ENCODE results near the gene MAPKAPK2. TPM values are rescaled to one million over a fixed set of nuclear protein-coding genes. Genes with fewer than 3 reads are reported as not detected.

Gene MAPKAPK2
- total RNA-seq, 2 experiments from 2014 or later, result 14.5 to 39.9 TPM

GRCh38 chr1:206685334-206685768 lies 646 bp downstream of the MAPKAPK2 start:
- Histone ChIP-seq H2AFZ (ENCODE audit: low read length) (peak overlapping the region; percentile 67; the same call in 1 of the 2 replicates), H3K4me1 (ENCODE audit: insufficient read depth, low read length, poor library complexity, severe bottlenecking) (peaks cover 60% of the 10 kb centered on the region), H3K27ac (ENCODE audit: low read depth, low read length, poor library complexity, severe bottlenecking) (no peak overlapping the region), H4K20me1 (ENCODE audit: insufficient read depth, low read length) (peaks cover 4% of the 10 kb centered on the region; the same call in 1 of the 2 replicates), H3K4me3 (ENCODE audit: low read depth, low read length, poor library complexity, severe bottlenecking) (peak overlapping the region; percentile 82), H3K79me2 (ENCODE audit: insufficient read depth, low read depth, low read length) (no peaks in the 10 kb centered on the region), H3K4me2 (ENCODE audit: low read length) (peak overlapping the region; percentile 96), H3K9me2 (ENCODE audit: insufficient read depth, low read length) (no peaks in the 10 kb centered on the region), H3K9me3 (ENCODE audit: low read length) (no peaks in the 10 kb centered on the region), H3K36me3 (ENCODE audit: insufficient read depth, low read length) (no peaks in the 10 kb centered on the region)
- intact Hi-C loops (cut with micrococcal nuclease; ENCODE audit: unreplicated experiment), result no loop called here
- peak; percentile 54 for DNase-seq (ENCODE audit: low spot score)
- ChIA-PET CTCF (ENCODE audit: unreplicated experiment) (no interaction called here), POLR2A (interaction anchor here (1.3 kb wide), 1 partner anchor 54 kb away, joined by 4 read pairs; no protein-coding TSS in a partner anchor)
- TF ChIP-seq CTCF (conservative IDR thresholded peaks at IDR 0.05; ENCODE audit: low read length), result no peak
- TF ChIP-seq EZH2phosphoT487 (IDR thresholded peaks at IDR 0.05; ENCODE audit: borderline replicate concordance, low read depth, low read length), result no peak
- BruUV-seq (replicated peaks), result no TSS peak

GRCh38 chr1:206685769-206686477 lies 1.2 kb downstream of the MAPKAPK2 start:
- H3K79me2 ChIP-seq (ENCODE audit: insufficient read depth, low read depth, low read length), result no peaks in the 10 kb centered on the region
- no peaks in the 10 kb centered on the region for H3K9me3 ChIP-seq (ENCODE audit: low read length)
- peaks cover 54% of the 10 kb centered on the region for H3K4me1 ChIP-seq (ENCODE audit: insufficient read depth, low read length, poor library complexity, severe bottlenecking)
- TF ChIP-seq CTCF (conservative IDR thresholded peaks at IDR 0.05; ENCODE audit: low read length), result no peak
- TF ChIP-seq EZH2phosphoT487 (IDR thresholded peaks at IDR 0.05; ENCODE audit: borderline replicate concordance, low read depth, low read length), result no peak
- H4K20me1 ChIP-seq (ENCODE audit: insufficient read depth, low read length), result peaks cover 4% of the 10 kb centered on the region; the same call in 1 of the 2 replicates
- H2AFZ ChIP-seq (ENCODE audit: low read length), result peak overlapping the region; percentile 67; the same call in 1 of the 2 replicates
- H3K4me2 ChIP-seq (ENCODE audit: low read length), result peak overlapping the region; percentile 96
- no peak for DNase-seq (ENCODE audit: low spot score)
- BruUV-seq (replicated peaks), result no TSS peak
- H3K9me2 ChIP-seq (ENCODE audit: insufficient read depth, low read length), result no peaks in the 10 kb centered on the region
- no peak overlapping the region for H3K27ac ChIP-seq (ENCODE audit: low read depth, low read length, poor library complexity, severe bottlenecking)
- peak overlapping the region; percentile 82 for H3K4me3 ChIP-seq (ENCODE audit: low read depth, low read length, poor library complexity, severe bottlenecking)
- H3K36me3 ChIP-seq (ENCODE audit: insufficient read depth, low read length), result no peaks in the 10 kb centered on the region
- POLR2A ChIA-PET, result no interaction called here
- CTCF ChIA-PET (ENCODE audit: unreplicated experiment), result no interaction called here
- intact Hi-C loops (cut with micrococcal nuclease; ENCODE audit: unreplicated experiment), result loop anchor here (1.0 kb wide), 1 partner anchor 22 kb away; no protein-coding TSS in a partner anchor

Data from OCI-LY7 (cell line).